Measurements from ENCODE around the gene SPATA32. TPM values are rescaled to one million over a fixed set of nuclear protein-coding genes. Genes with fewer than 3 reads are reported as not detected.

The SPATA32 gene
- total and polyA plus RNA-seq, 2 experiments from 2014 or later: not detected

- H3K27me3 ChIP-seq (ENCODE audit: insufficient read depth): no peaks in the 10 kb centered on the region
- no peaks in the 10 kb centered on the region for H3K9me3 Mint-ChIP-seq
- peaks cover 1% of the 10 kb centered on the region for H3K27me3 Mint-ChIP-seq (ENCODE audit: insufficient read depth, low read depth, poor library complexity)
- H3K36me3 ChIP-seq (ENCODE audit: insufficient read depth): no peaks in the 10 kb centered on the region
- peaks cover 10% of the 10 kb centered on the region; the same call in 2 of the 3 replicates for H3K4me1 Mint-ChIP-seq
- no peaks in the 10 kb centered on the region for H3K4me1 ChIP-seq (ENCODE audit: insufficient read depth)
- H3K4me3 ChIP-seq: no peak overlapping the region
- no peak overlapping the region for H3K4me3 Mint-ChIP-seq
- no peak for ATAC-seq
- no peak overlapping the region for H3K27ac Mint-ChIP-seq
- no peak for TF ChIP-seq ETS1 (IDR thresholded peaks at IDR 0.05)
- no peak for TF ChIP-seq NANOG (IDR thresholded peaks at IDR 0.05; ENCODE audit: borderline replicate concordance)
- DNase-seq (ENCODE audit: low spot score): no peak
- no peak overlapping the region for H2AFZ ChIP-seq
- no peak overlapping the region for H3K4me2 ChIP-seq
- H3K79me2 ChIP-seq (replicated peaks; ENCODE audit: insufficient read depth): no peaks in the 10 kb centered on the region; the same call in 1 of the 2 replicates
- H4K20me1 ChIP-seq (replicated peaks; ENCODE audit: insufficient read depth): peaks cover 4% of the 10 kb centered on the region
- H3K27ac ChIP-seq (ENCODE audit: low read depth): no peak overlapping the region
- H3F3A ChIP-seq (replicated peaks; ENCODE audit: low read depth): 0 out of 2 replicates have a peak, but pooled peaks cover 4% of the 10 kb centered on the region
- no peaks in the 10 kb centered on the region for H3K9me2 ChIP-seq (ENCODE audit: insufficient read depth)
- H3K36me3 Mint-ChIP-seq (ENCODE audit: low read depth): no peaks in the 10 kb centered on the region; the same call in 2 of the 3 replicates
Observed at GRCh38 chr17:45296833-45297124, 34.9 kb upstream of the SPATA32 start.

- 0 out of 2 replicates have a peak, but pooled peaks cover 4% of the 10 kb centered on the region for H3F3A ChIP-seq (replicated peaks; ENCODE audit: low read depth)
- H3K4me3 ChIP-seq: no peak overlapping the region
- peaks cover under 1% of the 10 kb centered on the region for H3K27me3 Mint-ChIP-seq (ENCODE audit: insufficient read depth, low read depth, poor library complexity)
- no peaks in the 10 kb centered on the region; the same call in 2 of the 3 replicates for H3K36me3 Mint-ChIP-seq (ENCODE audit: low read depth)
- no peak for DNase-seq (ENCODE audit: low spot score)
- H3K9me2 ChIP-seq (ENCODE audit: insufficient read depth): no peaks in the 10 kb centered on the region
- no peaks in the 10 kb centered on the region for H3K27me3 ChIP-seq (ENCODE audit: insufficient read depth)
- H3K4me1 ChIP-seq (ENCODE audit: insufficient read depth): no peaks in the 10 kb centered on the region
- TF ChIP-seq ZNF114 (CRISPR knock-in tag; IDR thresholded peaks at IDR 0.05) (no peak), CTCF (conservative IDR thresholded peaks at IDR 0.05; ENCODE audit: low read depth in 2 of 2) (no peak), CREB1 (CRISPR knock-in tag; IDR thresholded peaks at IDR 0.05; ENCODE audit: low read depth) (no peak), EZH2 (IDR thresholded peaks at IDR 0.05; ENCODE audit: low read depth, unreplicated experiment) (no peak), POLR2AphosphoS5 (IDR thresholded peaks at IDR 0.05; ENCODE audit: low read depth) (no peak), EZH2phosphoT487 (IDR thresholded peaks at IDR 0.05; ENCODE audit: unreplicated experiment) (no peak), STAT1 (IDR thresholded peaks at IDR 0.05; ENCODE audit: unreplicated experiment) (no peak), REST (IDR thresholded peaks at IDR 0.05; ENCODE audit: unreplicated experiment) (no peak), JUNB (IDR thresholded peaks at IDR 0.05; ENCODE audit: unreplicated experiment) (no peak), ETS1 (IDR thresholded peaks at IDR 0.05) (no peak)
- peaks cover 10% of the 10 kb centered on the region; the same call in 2 of the 3 replicates for H3K4me1 Mint-ChIP-seq
- no peak overlapping the region for H3K27ac ChIP-seq (ENCODE audit: low read depth)
- H3K4me3 Mint-ChIP-seq: no peak overlapping the region
- no peaks in the 10 kb centered on the region; the same call in 1 of the 2 replicates for H3K79me2 ChIP-seq (replicated peaks; ENCODE audit: insufficient read depth)
- no peak overlapping the region for H3K27ac Mint-ChIP-seq
- H4K20me1 ChIP-seq (replicated peaks; ENCODE audit: insufficient read depth): peaks cover 4% of the 10 kb centered on the region
- no peak overlapping the region for H3K4me2 ChIP-seq
- no peak overlapping the region for H2AFZ ChIP-seq
- H3K9me3 Mint-ChIP-seq: no peaks in the 10 kb centered on the region
- ATAC-seq: no peak
- no peaks in the 10 kb centered on the region for H3K36me3 ChIP-seq (ENCODE audit: insufficient read depth)
Observed at GRCh38 chr17:45296003-45296832, 34.3 kb upstream of the SPATA32 start.
